Hepatocyte (in vitro differentiated cells): ENCODE results near the gene SPDYE2B.
"Not testable (repeated sequence)": the region's sequence is repeated elsewhere in the genome, so short reads cannot be mapped to it uniquely, and the experiment has no call there.

ENCODE experiments used
- CTCF ChIP-seq: fragments of 200-600 bp; sonication (generic); IDR thresholded peaks from 2 replicates; pipeline ENCODE4 v1.5.1; 2016; ENCODE audit warnings: antibody characterized with exemption, mild to moderate bottlenecking; ENCODE audit not compliant: poor library complexity
- EZH2 ChIP-seq: fragments of 200-600 bp; sonication (generic); IDR thresholded peaks from 2 replicates; pipeline ENCODE4 v1.6.1; 2016; ENCODE audit warnings: antibody characterized with exemption, mild to moderate bottlenecking, borderline replicate concordance
- EZH2phosphoT487 ChIP-seq: fragments of 200-600 bp; sonication (generic); IDR thresholded peaks from one replicate; pipeline ENCODE4 v1.6.1; 2018; ENCODE audit warnings: antibody characterized with exemption, mild to moderate bottlenecking, low read depth, moderate library complexity; ENCODE audit not compliant: unreplicated experiment, severe bottlenecking

DNA sequence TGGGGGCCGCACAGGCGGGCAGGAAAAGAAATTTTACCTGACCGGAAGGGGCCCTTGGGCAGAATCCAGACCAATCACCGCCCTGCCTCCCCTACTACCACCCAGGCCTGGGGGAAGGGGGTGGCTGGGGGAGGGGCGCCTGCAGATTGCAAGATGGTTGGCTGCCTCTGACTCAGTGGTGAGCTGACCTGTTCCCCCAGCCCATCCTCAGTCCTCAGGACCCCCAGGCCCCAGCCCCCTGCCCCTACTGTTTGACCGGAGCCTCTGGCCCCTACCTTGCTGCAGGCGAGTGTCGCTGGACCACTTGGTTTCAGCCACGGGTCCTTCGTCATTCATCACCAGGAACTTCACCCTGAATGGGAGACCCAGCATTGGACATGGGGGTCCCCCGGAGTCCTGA is 11.3 kb upstream of the SPDYE2B start:
- TF ChIP-seq CTCF, EZH2phosphoT487, EZH2: not testable (repeated sequence)
